Natural killer cell (primary cell): ENCODE measurements around the gene MYH10. TPM values are rescaled to one million over a fixed set of nuclear protein-coding genes. Genes with fewer than 3 reads are reported as not detected.

Experiments used
- ATAC-seq, 3 donors: fragments of 150-1000 bp in 2 of 3; fragments of 200-7000 bp in 1 of 3; cut with Tn5 transposase; 1 replicate in 1 of 3; 2 replicates in 2 of 3; pipeline ENCODE4 v1.10.0; 2021; ENCODE audit warnings: mild to moderate bottlenecking in 2 of 3, moderate library complexity in 2 of 3
- DNase-seq, 2 donors: peaks; one replicate each; pipeline versions ENCODE4 v3.0.0 to v3.0.0-alpha.2; 2013 to 2021; ENCODE audit warnings: mixed read lengths in 1 of 2
- H3K27ac ChIP-seq: one replicate; pipeline ENCODE4 v1.5.1; 2013; ENCODE audit warnings: mild to moderate bottlenecking, low read length
- H3K27me3 ChIP-seq: one replicate; pipeline ENCODE4 v1.6.1; 2013; ENCODE audit warnings: low read length; ENCODE audit not compliant: control insufficient read depth, insufficient read depth
- H3K36me3 ChIP-seq: one replicate; pipeline ENCODE4 v1.6.1; 2013; ENCODE audit warnings: low read length; ENCODE audit not compliant: control insufficient read depth, insufficient read depth
- H3K4me1 ChIP-seq: one replicate; pipeline ENCODE4 v1.6.1; 2013; ENCODE audit warnings: low read length; ENCODE audit not compliant: control insufficient read depth, insufficient read depth
- H3K4me3 ChIP-seq: one replicate; pipeline ENCODE4 v1.5.1; 2013; ENCODE audit warnings: low read length
- H3K9me3 ChIP-seq: one replicate; pipeline ENCODE4 v1.6.1; 2013; ENCODE audit warnings: low read length; ENCODE audit not compliant: control insufficient read depth, insufficient read depth
- H3K27ac Mint-ChIP-seq, 2 donors: one replicate each; pipeline ENCODE4 v1.8.0; 2022; ENCODE audit warnings: mild to moderate bottlenecking in 2 of 2, mixed read lengths in 2 of 2, moderate library complexity in 1 of 2
- H3K27me3 Mint-ChIP-seq, 2 donors: one replicate each; pipeline ENCODE4 v1.8.0; 2022; ENCODE audit warnings: low read depth in 2 of 2, mixed read lengths in 2 of 2
- H3K36me3 Mint-ChIP-seq: one replicate; pipeline ENCODE4 v1.8.0; 2022; ENCODE audit warnings: mixed read lengths
- H3K4me1 Mint-ChIP-seq, 2 donors: one replicate each; pipeline ENCODE4 v1.8.0; 2022; ENCODE audit warnings: mixed read lengths in 2 of 2
- H3K4me3 Mint-ChIP-seq: one replicate; pipeline ENCODE4 v1.8.0; 2022; ENCODE audit warnings: mild to moderate bottlenecking, moderate library complexity, mixed read lengths
- H3K9me3 Mint-ChIP-seq, 2 donors: one replicate each; pipeline ENCODE4 v1.8.0; 2022; ENCODE audit warnings: mixed read lengths in 2 of 2
- CTCF ChIP-seq: fragments of 200-600 bp; IDR thresholded peaks from one replicate; pipeline ENCODE4 v1.8.0; 2022; ENCODE audit warnings: antibody characterized with exemption
- WGBS: methylation state at CpG from one replicate; pipeline ENCODE4 v1.1.7; 2013; ENCODE audit warnings: missing lambda C conversion rate; ENCODE audit not compliant: insufficient coverage; 5-methylcytosine and 5-hydroxymethylcytosine counted together
- intact Hi-C: fragments of 100-400 bp; cut with micrococcal nuclease; formaldehyde crosslinking; loops from one replicate; pipeline ENCODE4 v1.14.2; 2022
- total RNA-seq, 4 donors: library from RNA; stranded (reverse); fragments of 120-200 nt in 1 of 4; gene quantifications; one replicate each; pipeline versions ENCODE4 v1.2.3 to v1.2.4, GENCODE V29; 2013 to 2022

MYH10 gene
- total RNA-seq, 3 donors from 2014 or later (not counting 1 experiment from before 2014, with no cell fraction given): 0.28 to 1.5 (median 1.0) TPM

GRCh38 chr17:8534498-8535188, 95.9 kb downstream of the MYH10 start:
- H3K9me3 ChIP-seq: no peaks in the 10 kb centered on the region
- WGBS: 97% methylated on average over 9 of the region's 9 CpGs
- ATAC-seq (no peak), DNase-seq (no peak)
- Mint-ChIP-seq H3K9me3 (no peaks in the 10 kb centered on the region), H3K36me3 (no peaks in the 10 kb centered on the region), H3K27me3 (no peaks in the 10 kb centered on the region), H3K4me1 (no peaks in the 10 kb centered on the region), H3K4me3 (no peak overlapping the region), H3K27ac (no peak overlapping the region)
- no peaks in the 10 kb centered on the region for H3K36me3 ChIP-seq
- no peak overlapping the region for H3K4me3 ChIP-seq
- H3K27ac ChIP-seq: no peak overlapping the region
- H3K27me3 ChIP-seq: no peaks in the 10 kb centered on the region
- TF ChIP-seq CTCF: no peak
- H3K4me1 ChIP-seq: no peaks in the 10 kb centered on the region
- intact Hi-C loops: no loop called here

GRCh38 chr17:8532021-8532420, 98.5 kb downstream of the MYH10 start:
- H3K9me3 ChIP-seq: no peaks in the 10 kb centered on the region
- 89% methylated on average over 3 of the region's 3 CpGs for WGBS
- Mint-ChIP-seq H3K4me1 (no peaks in the 10 kb centered on the region), H3K9me3 (no peaks in the 10 kb centered on the region), H3K4me3 (no peak overlapping the region), H3K27ac (no peak overlapping the region), H3K27me3 (no peaks in the 10 kb centered on the region), H3K36me3 (no peaks in the 10 kb centered on the region)
- DNase-seq (no peak), ATAC-seq (no peak)
- H3K27ac ChIP-seq: no peak overlapping the region
- TF ChIP-seq CTCF: no peak
- no peaks in the 10 kb centered on the region for H3K36me3 ChIP-seq
- H3K4me1 ChIP-seq: no peaks in the 10 kb centered on the region
- intact Hi-C loops: no loop called here
- no peak overlapping the region for H3K4me3 ChIP-seq
- no peaks in the 10 kb centered on the region for H3K27me3 ChIP-seq

GRCh38 chr17:8522577-8522976, 107.9 kb downstream of the MYH10 start:
- TF ChIP-seq CTCF: no peak
- Mint-ChIP-seq H3K4me3 (no peak overlapping the region), H3K4me1 (no peaks in the 10 kb centered on the region)

GRCh38 chr17:8520981-8521380, 109.5 kb downstream of the MYH10 start:
- intact Hi-C loops: no loop called here
- 94% methylated on average over 10 of the region's 10 CpGs for WGBS

More at GRCh38 chr17:8522577-8522976, 107.9 kb downstream of the MYH10 start:
- Mint-ChIP-seq H3K36me3 (no peaks in the 10 kb centered on the region), H3K9me3 (no peaks in the 10 kb centered on the region), H3K27me3 (no peaks in the 10 kb centered on the region), H3K27ac (no peak overlapping the region)
- intact Hi-C loops: no loop called here
- no peak overlapping the region for H3K4me3 ChIP-seq
- no peaks in the 10 kb centered on the region for H3K36me3 ChIP-seq
- H3K27ac ChIP-seq: no peak overlapping the region
- no peak for DNase-seq
- no peak for ATAC-seq
- H3K9me3 ChIP-seq: no peaks in the 10 kb centered on the region
- 74% methylated on average over 5 of the region's 5 CpGs for WGBS
- H3K4me1 ChIP-seq: no peaks in the 10 kb centered on the region
- no peaks in the 10 kb centered on the region for H3K27me3 ChIP-seq

More at GRCh38 chr17:8520981-8521380, 109.5 kb downstream of the MYH10 start:
- no peaks in the 10 kb centered on the region for H3K4me1 Mint-ChIP-seq
- H3K9me3 Mint-ChIP-seq: no peaks in the 10 kb centered on the region
- H3K27me3 Mint-ChIP-seq: no peaks in the 10 kb centered on the region
- no peaks in the 10 kb centered on the region for H3K36me3 Mint-ChIP-seq
- no peak overlapping the region for H3K27ac Mint-ChIP-seq
- Histone ChIP-seq H3K4me1 (no peaks in the 10 kb centered on the region), H3K27me3 (no peaks in the 10 kb centered on the region), H3K27ac (no peak overlapping the region), H3K36me3 (no peaks in the 10 kb centered on the region), H3K4me3 (no peak overlapping the region), H3K9me3 (no peaks in the 10 kb centered on the region)
- DNase-seq (no peak), ATAC-seq (no peak)
- H3K4me3 Mint-ChIP-seq: no peak overlapping the region
- no peak for TF ChIP-seq CTCF
